Measurements from ENCODE around the gene STH. TPM values are rescaled to one million over a fixed set of nuclear protein-coding genes. Genes with fewer than 3 reads are reported as not detected.

Gene STH
- total RNA-seq, 4 donors from 2014 or later = not detected

GRCh38 chr17:45983614-45984310, 15.3 kb upstream of the STH start:
- Histone ChIP-seq H3K4me3 (no peak overlapping the region), H3K27me3 (no peaks in the 10 kb centered on the region), H3K36me3 (peaks cover 0 to 6% (median 0%) of the 10 kb centered on the region in 3 donors), H3K4me1 (peaks cover 0 to 14% (median 0%) of the 10 kb centered on the region in 3 donors), H3K27ac (no peak overlapping the region), H3K9me3 (no peaks in the 10 kb centered on the region)
- DNase-seq = no peak
- WGBS, 2 donors = 64 to 80% methylated on average over 17 to 18 of the region's 31 CpGs
- intact Hi-C loops (cut with DNase I) = no loop called here
- TF ChIP-seq POLR2A (IDR thresholded peaks at IDR 0.05) (no peak), CTCF (IDR thresholded peaks at IDR 0.05) (no peak)

GRCh38 chr17:45984368-45984767, 14.7 kb upstream of the STH start:
- Histone ChIP-seq H3K4me3 (no peak overlapping the region), H3K27ac (no peak overlapping the region), H3K36me3 (peaks cover 0 to 6% (median 0%) of the 10 kb centered on the region in 3 donors), H3K9me3 (no peaks in the 10 kb centered on the region), H3K27me3 (no peaks in the 10 kb centered on the region), H3K4me1 (peaks cover 0 to 14% (median 0%) of the 10 kb centered on the region in 3 donors)
- TF ChIP-seq POLR2A (IDR thresholded peaks at IDR 0.05) = no peak
- no peak for TF ChIP-seq CTCF (IDR thresholded peaks at IDR 0.05)
- WGBS, 2 donors = 93 to 100% methylated on average over 3 to 4 of the region's 5 CpGs
- intact Hi-C loops (cut with DNase I) = no loop called here
- no peak for DNase-seq

- TF ChIP-seq CTCF (IDR thresholded peaks at IDR 0.05) (no peak), POLR2A (IDR thresholded peaks at IDR 0.05) (no peak)
- no peak overlapping the region for H3K4me3 ChIP-seq
- 35 to 53% methylated on average over 4 of the region's 4 CpGs for WGBS, 2 donors
- H3K36me3 ChIP-seq = peaks cover 0 to 6% (median 0%) of the 10 kb centered on the region in 3 donors
- DNase-seq = no peak
- H3K4me1 ChIP-seq = peaks cover 0 to 14% (median 0%) of the 10 kb centered on the region in 3 donors
- intact Hi-C loops (cut with DNase I) = no loop called here
- H3K9me3 ChIP-seq = no peaks in the 10 kb centered on the region
- H3K27me3 ChIP-seq = no peaks in the 10 kb centered on the region
- H3K27ac ChIP-seq = no peak overlapping the region
Measured at GRCh38 chr17:45985447-45985846, 13.6 kb upstream of the STH start.

- intact Hi-C loops (cut with DNase I) = no loop called here
- Histone ChIP-seq H3K9me3 (no peaks in the 10 kb centered on the region), H3K36me3 (peaks cover 0 to 6% (median 0%) of the 10 kb centered on the region in 3 donors), H3K4me3 (no peak overlapping the region), H3K27me3 (no peaks in the 10 kb centered on the region), H3K27ac (no peak overlapping the region), H3K4me1 (peaks cover 0 to 14% (median 0%) of the 10 kb centered on the region in 3 donors)
- DNase-seq = no peak
- TF ChIP-seq CTCF (IDR thresholded peaks at IDR 0.05) (no peak), POLR2A (IDR thresholded peaks at IDR 0.05) (no peak)
- WGBS, 2 donors = 83 to 88% methylated on average over 3 to 4 of the region's 4 CpGs
Measured at GRCh38 chr17:45986056-45986455, 13.0 kb upstream of the STH start.

GRCh38 chr17:45987706-45988105, 11.3 kb upstream of the STH start:
- intact Hi-C loops (cut with DNase I) = no loop called here
- 81 to 88% methylated on average over 3 to 4 of the region's 5 CpGs for WGBS, 2 donors

More at GRCh38 chr17:45987706-45988105, 11.3 kb upstream of the STH start:
- no peak for TF ChIP-seq POLR2A (IDR thresholded peaks at IDR 0.05)
- no peak for TF ChIP-seq CTCF (IDR thresholded peaks at IDR 0.05)
- no peaks in the 10 kb centered on the region for H3K9me3 ChIP-seq
- DNase-seq = no peak
- no peak overlapping the region for H3K27ac ChIP-seq
- H3K4me3 ChIP-seq = no peak overlapping the region
- H3K27me3 ChIP-seq = no peaks in the 10 kb centered on the region
- H3K36me3 ChIP-seq = peaks cover 0 to 6% (median 0%) of the 10 kb centered on the region in 3 donors
- H3K4me1 ChIP-seq = peaks cover 0 to 23% (median 0%) of the 10 kb centered on the region in 3 donors
